B cell (primary cell): ENCODE data around the gene PLD4. TPM values are rescaled to one million over a fixed set of nuclear protein-coding genes. Genes with fewer than 3 reads are reported as not detected.

Experiments used
- ATAC-seq: fragments of 200-7000 bp; cut with Tn5 transposase; one replicate; pipeline ENCODE4 v1.10.0; 2021; ENCODE audit warnings: low read depth, mild to moderate bottlenecking, moderate number of reproducible peaks, moderate library complexity
- CTCF ChIA-PET: fragments of 350-600 bp; sonication (Branson Sonifier 250); formaldehyde crosslinking; loops from one replicate; lab custom pipeline; 2021; ENCODE audit warnings: antibody characterized with exemption, inconsistent platforms; lab: Charles Lee
- POLR2A ChIA-PET: fragments of 350-600 bp; sonication (Branson Sonifier 250); formaldehyde crosslinking; loops from one replicate; lab custom pipeline; 2021; ENCODE audit warnings: antibody characterized with exemption; lab: Charles Lee
- DNase-seq: peaks from one replicate; pipeline ENCODE4 v3.0.0; 2013
- H2AFZ ChIP-seq: 2 replicates; pipeline ENCODE4 v1.6.1; 2012; ENCODE audit warnings: mild to moderate bottlenecking, low read depth, low read length; ENCODE audit not compliant: insufficient read depth, poor library complexity, severe bottlenecking
- H3K27ac ChIP-seq, 2 donors: 1 replicate in 1 of 2; 2 replicates in 1 of 2; pipeline ENCODE4 v1.5.1; 2012 to 2013; ENCODE audit warnings: low read length in 2 of 2, mild to moderate bottlenecking in 2 of 2, moderate library complexity in 1 of 2
- H3K27me3 ChIP-seq, 4 experiments: fragments of 200-600 bp in 1 of 4; sonication (generic) in 1 of 4; replicated peaks in 1 of 4; 1 replicate in 2 of 4; 2 replicates in 2 of 4; pipeline versions ENCODE4 v1.6.1 to v1.7.0; 2013 to 2016; ENCODE audit warnings: low read length in 3 of 4, mild to moderate bottlenecking in 2 of 4, mixed read lengths in 1 of 4, moderate library complexity in 1 of 4; ENCODE audit not compliant: insufficient read depth in 4 of 4, control insufficient read depth in 3 of 4; ENCODE audit errors: control extremely low read depth in 1 of 4
- H3K36me3 ChIP-seq, 2 experiments: replicated peaks in 1 of 2; 1 replicate in 1 of 2; 2 replicates in 1 of 2; pipeline versions ENCODE4 v1.6.1 to v1.7.1; 2013; ENCODE audit warnings: low read length in 1 of 2; ENCODE audit not compliant: insufficient read depth in 2 of 2, control insufficient read depth in 1 of 2; ENCODE audit errors: control extremely low read depth in 1 of 2, extremely low read depth in 1 of 2
- H3K4me1 ChIP-seq, 2 donors: fragments of 200-600 bp in 1 of 2; sonication (generic) in 1 of 2; 1 replicate in 1 of 2; 2 replicates in 1 of 2; pipeline versions ENCODE4 v1.5.1 to v1.6.1; 2013 to 2017; ENCODE audit warnings: low read length in 2 of 2; ENCODE audit not compliant: control insufficient read depth in 2 of 2, insufficient read depth in 2 of 2
- H3K4me2 ChIP-seq: replicated peaks from 2 replicates; pipeline ENCODE3; 2012; ENCODE audit warnings: mild to moderate bottlenecking, low read depth, low read length; ENCODE audit not compliant: poor library complexity, severe bottlenecking
- H3K4me3 ChIP-seq, 5 experiments: fragments of 200-600 bp in 1 of 5; sonication (generic) in 1 of 5; 1 replicate in 3 of 5; 2 replicates in 2 of 5; pipeline versions ENCODE4 v1.5.1 to v1.7.0; 2011 to 2016; ENCODE audit warnings: low read length in 4 of 5, mild to moderate bottlenecking in 4 of 5, low read depth in 2 of 5, control low read depth in 1 of 5, moderate library complexity in 1 of 5; ENCODE audit not compliant: insufficient read depth in 1 of 5; ENCODE audit errors: control extremely low read depth in 1 of 5, extremely low read depth in 1 of 5
- H3K79me2 ChIP-seq: fragments of 200-600 bp; sonication (generic); one replicate; pipeline ENCODE4 v1.6.0; 2016; ENCODE audit warnings: low read length; ENCODE audit not compliant: control insufficient read depth, insufficient read depth
- H3K9ac ChIP-seq: fragments of 200-600 bp; sonication (generic); 2 replicates; pipeline ENCODE4 v1.6.1; 2017; ENCODE audit warnings: mild to moderate bottlenecking, low read length, moderate library complexity
- H3K9me3 ChIP-seq, 3 donors: one replicate each; pipeline versions ENCODE4 v1.6.1 to v1.7.1; 2013; ENCODE audit warnings: low read length in 2 of 3; ENCODE audit not compliant: control insufficient read depth in 2 of 3, insufficient read depth in 1 of 3; ENCODE audit errors: control extremely low read depth in 1 of 3
- H4K20me1 ChIP-seq: 2 replicates; pipeline ENCODE4 v1.6.0; 2012; ENCODE audit warnings: mild to moderate bottlenecking, low read length; ENCODE audit not compliant: insufficient read depth, control insufficient read depth, poor library complexity, severe bottlenecking
- H3K27ac Mint-ChIP-seq: one replicate; pipeline ENCODE4 v1.8.0; 2021; ENCODE audit warnings: mixed read lengths
- H3K27me3 Mint-ChIP-seq: one replicate; pipeline ENCODE4 v1.8.0; 2021; ENCODE audit warnings: mixed read lengths
- H3K4me1 Mint-ChIP-seq: one replicate; pipeline ENCODE4 v1.8.0; 2021; ENCODE audit warnings: mixed read lengths
- H3K4me3 Mint-ChIP-seq: one replicate; pipeline ENCODE4 v1.8.0; 2021; ENCODE audit warnings: mixed read lengths
- H3K9me3 Mint-ChIP-seq: one replicate; pipeline ENCODE4 v1.8.0; 2022; ENCODE audit warnings: mixed read lengths; ENCODE audit not compliant: insufficient read depth
- EZH2 ChIP-seq: IDR thresholded peaks from 2 replicates; pipeline ENCODE4 v1.6.1; 2012; ENCODE audit warnings: borderline replicate concordance, low read depth, mild to moderate bottlenecking, moderate library complexity, low read length; ENCODE audit not compliant: insufficient read depth, poor library complexity, severe bottlenecking
- WGBS: methylation state at CpG from one replicate; pipeline ENCODE4 v1.1.5; 2013; ENCODE audit warnings: missing lambda C conversion rate; ENCODE audit not compliant: insufficient coverage; 5-methylcytosine and 5-hydroxymethylcytosine counted together
- intact Hi-C: fragments of 100-400 bp; cut with micrococcal nuclease; formaldehyde crosslinking; loops from one replicate; pipeline ENCODE4 v1.10.0; 2022
- polyA plus RNA-seq: library from polyadenylated mRNA; depleted of rRNA; stranded (reverse); fragments of >200 nt; gene quantifications from 2 replicates; pipeline ENCODE4 v1.2.3, GENCODE V29; 2012
- total RNA-seq, 2 donors: library from RNA; stranded (reverse); fragments of 120-200 nt in 1 of 2; gene quantifications; 1 replicate in 1 of 2; 2 replicates in 1 of 2; pipeline versions ENCODE4 v1.2.3 to v1.2.4, GENCODE V29; 2013 to 2022
- TF ChIP-seq, protein P1 (sequence below): fragments of 200-600 bp; IDR thresholded peaks from one replicate; pipeline ENCODE4 v1.8.0; 2022; ENCODE audit warnings: antibody characterized with exemption, mild to moderate bottlenecking

The PLD4 gene
- total and polyA plus RNA-seq, 2 donors (not counting 1 experiment from before 2014, with no cell fraction given), result 49.9 to 79.7 TPM

DNA sequence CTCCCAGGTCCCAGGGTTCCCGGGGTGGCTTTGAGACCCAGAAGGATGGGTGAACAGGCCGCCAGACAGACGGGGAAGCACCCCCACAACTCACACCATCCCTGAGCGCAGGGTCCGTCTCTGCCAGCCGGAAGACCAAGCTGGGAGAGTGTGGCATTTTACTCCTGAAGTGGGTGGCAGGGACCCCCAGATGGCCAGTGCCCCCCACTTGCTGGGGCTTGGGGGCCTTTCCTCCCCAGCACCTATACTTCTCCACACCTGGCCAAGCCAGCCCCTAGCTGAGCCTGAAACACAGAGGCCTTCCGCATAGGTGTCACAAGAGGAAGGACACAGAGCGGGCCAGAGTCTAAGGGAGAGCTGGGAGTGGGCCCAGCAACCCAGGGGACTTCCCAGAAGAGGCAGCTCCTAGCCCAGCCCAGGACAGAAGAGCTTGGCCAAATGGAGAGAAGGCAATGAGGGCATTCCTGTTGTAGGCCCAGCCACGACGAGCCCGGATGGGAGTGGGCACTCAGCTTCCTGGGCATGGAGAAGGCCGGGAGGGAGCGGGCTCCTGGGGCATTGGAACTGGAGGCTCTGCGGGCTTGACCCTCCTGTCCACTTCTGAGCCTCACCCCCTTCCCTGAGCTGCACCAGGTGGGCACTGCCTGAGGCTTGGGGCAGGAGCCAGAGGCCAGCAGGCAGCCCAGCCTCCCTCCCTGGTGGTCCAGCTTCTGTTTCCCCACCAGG, 50.1 kb downstream of the PLD4 start:
- Histone ChIP-seq H2AFZ (no peak overlapping the region), H3K4me1 (peaks cover 20 to 24% of the 10 kb centered on the region in 2 donors), H3K36me3 (no peaks in the 10 kb centered on the region), H3K27ac (no peak overlapping the region), H3K27me3 (peaks cover 0 to 32% (median 15%) of the 10 kb centered on the region in 4 experiments), H3K9ac (no peak overlapping the region), H3K4me2 (no peak overlapping the region), H3K79me2 (no peaks in the 10 kb centered on the region), H4K20me1 (peaks cover 9% of the 10 kb centered on the region), H3K4me3 (no peak overlapping the region), H3K9me3 (peaks cover 0 to 11% (median 0%) of the 10 kb centered on the region in 3 donors)
- Mint-ChIP-seq H3K27me3 (peaks cover 26% of the 10 kb centered on the region), H3K27ac (no peak overlapping the region), H3K4me3 (no peak overlapping the region), H3K4me1 (peaks cover 12% of the 10 kb centered on the region), H3K9me3 (no peaks in the 10 kb centered on the region)
- POLR2A ChIA-PET, result interaction anchor here (0.8 kb wide), 1 partner anchor 46 kb away, joined by 3 read pairs; the partner anchor contains the start of gene CDCA4
- ATAC-seq (no peak), DNase-seq (no peak)
- intact Hi-C loops, result no loop called here
- CTCF ChIA-PET, result interaction anchor here (0.6 to 6.7 kb wide), 18 partner anchors 11 to 144 kb away, joined by 3 to 132 read pairs (median 4); partner anchors contain the start of genes CDCA4, CLBA1, GPR132 and PLD4
- WGBS, result 93% methylated on average over 10 of the region's 14 CpGs
- no peak for TF ChIP-seq EZH2
- TF ChIP-seq, protein P1, sequence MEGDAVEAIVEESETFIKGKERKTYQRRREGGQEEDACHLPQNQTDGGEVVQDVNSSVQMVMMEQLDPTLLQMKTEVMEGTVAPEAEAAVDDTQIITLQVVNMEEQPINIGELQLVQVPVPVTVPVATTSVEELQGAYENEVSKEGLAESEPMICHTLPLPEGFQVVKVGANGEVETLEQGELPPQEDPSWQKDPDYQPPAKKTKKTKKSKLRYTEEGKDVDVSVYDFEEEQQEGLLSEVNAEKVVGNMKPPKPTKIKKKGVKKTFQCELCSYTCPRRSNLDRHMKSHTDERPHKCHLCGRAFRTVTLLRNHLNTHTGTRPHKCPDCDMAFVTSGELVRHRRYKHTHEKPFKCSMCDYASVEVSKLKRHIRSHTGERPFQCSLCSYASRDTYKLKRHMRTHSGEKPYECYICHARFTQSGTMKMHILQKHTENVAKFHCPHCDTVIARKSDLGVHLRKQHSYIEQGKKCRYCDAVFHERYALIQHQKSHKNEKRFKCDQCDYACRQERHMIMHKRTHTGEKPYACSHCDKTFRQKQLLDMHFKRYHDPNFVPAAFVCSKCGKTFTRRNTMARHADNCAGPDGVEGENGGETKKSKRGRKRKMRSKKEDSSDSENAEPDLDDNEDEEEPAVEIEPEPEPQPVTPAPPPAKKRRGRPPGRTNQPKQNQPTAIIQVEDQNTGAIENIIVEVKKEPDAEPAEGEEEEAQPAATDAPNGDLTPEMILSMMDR, result no peak
